ENCODE data around the gene CCDC85B. TPM values are rescaled to one million over a fixed set of nuclear protein-coding genes. Genes with fewer than 3 reads are reported as not detected.

The CCDC85B gene
- total RNA-seq, 3 donors from 2014 or later (not counting 1 experiment from before 2014, with no cell fraction given) = 22.6 to 36.1 (median 24.1) TPM

DNA sequence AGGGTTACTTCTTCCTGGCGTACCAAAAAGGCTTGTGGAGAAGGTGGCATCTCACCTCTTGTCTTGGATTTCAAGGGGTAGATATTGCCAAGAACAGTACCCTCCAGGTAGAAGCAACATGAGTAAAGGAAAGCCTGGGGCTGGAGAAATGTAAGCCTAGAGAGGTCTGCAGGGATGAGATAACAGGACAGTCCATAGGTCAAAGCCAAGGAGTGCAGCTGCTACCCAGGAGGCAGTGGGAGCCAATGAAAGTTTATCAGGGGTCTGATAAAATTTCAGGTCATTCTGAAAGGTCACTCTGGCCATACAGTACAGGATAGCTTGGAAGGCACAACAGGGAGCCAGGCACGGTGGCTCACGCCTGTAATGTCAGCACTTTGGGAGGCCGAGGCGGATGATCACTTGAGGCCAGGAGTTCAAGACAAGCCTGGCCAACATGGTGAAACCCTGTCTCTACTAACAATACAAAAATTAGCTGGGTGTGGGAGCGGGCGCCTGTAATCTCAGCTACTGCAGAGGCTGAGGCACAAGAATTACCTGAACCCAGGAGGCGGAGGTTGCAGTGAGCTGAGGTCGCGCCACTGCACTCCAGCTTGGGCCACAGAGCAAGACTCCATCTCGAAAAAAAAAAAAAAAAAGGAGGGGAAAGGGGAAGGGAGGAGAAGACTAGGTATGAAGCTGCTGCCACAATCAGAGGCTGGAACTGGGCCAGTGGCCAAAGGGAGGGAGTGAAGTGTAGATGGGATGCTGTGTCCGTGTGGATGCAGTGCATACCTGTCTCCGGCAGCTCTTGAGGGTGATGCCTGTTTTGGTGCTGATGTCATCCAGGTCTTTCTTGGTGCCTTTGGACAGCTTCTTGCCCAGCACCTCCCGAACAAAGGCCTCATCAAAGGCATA is 3.4 kb upstream of the CCDC85B start:
- TF ChIP-seq, protein P1, sequence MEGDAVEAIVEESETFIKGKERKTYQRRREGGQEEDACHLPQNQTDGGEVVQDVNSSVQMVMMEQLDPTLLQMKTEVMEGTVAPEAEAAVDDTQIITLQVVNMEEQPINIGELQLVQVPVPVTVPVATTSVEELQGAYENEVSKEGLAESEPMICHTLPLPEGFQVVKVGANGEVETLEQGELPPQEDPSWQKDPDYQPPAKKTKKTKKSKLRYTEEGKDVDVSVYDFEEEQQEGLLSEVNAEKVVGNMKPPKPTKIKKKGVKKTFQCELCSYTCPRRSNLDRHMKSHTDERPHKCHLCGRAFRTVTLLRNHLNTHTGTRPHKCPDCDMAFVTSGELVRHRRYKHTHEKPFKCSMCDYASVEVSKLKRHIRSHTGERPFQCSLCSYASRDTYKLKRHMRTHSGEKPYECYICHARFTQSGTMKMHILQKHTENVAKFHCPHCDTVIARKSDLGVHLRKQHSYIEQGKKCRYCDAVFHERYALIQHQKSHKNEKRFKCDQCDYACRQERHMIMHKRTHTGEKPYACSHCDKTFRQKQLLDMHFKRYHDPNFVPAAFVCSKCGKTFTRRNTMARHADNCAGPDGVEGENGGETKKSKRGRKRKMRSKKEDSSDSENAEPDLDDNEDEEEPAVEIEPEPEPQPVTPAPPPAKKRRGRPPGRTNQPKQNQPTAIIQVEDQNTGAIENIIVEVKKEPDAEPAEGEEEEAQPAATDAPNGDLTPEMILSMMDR (IDR thresholded peaks at IDR 0.05) = no peak
- intact Hi-C loops (cut with micrococcal nuclease) = no loop called here
- Histone ChIP-seq H3K4me1 (ENCODE audit: control insufficient read depth, insufficient read depth, low read length) (peaks cover 68% of the 10 kb centered on the region), H3K4me3 (ENCODE audit: low read length) (no peak overlapping the region), H3K36me3 (ENCODE audit: control insufficient read depth, insufficient read depth, low read length) (peaks cover 28% of the 10 kb centered on the region), H3K27me3 (ENCODE audit: control insufficient read depth, insufficient read depth, low read length) (no peaks in the 10 kb centered on the region), H3K9me3 (ENCODE audit: control insufficient read depth, insufficient read depth, low read length) (no peaks in the 10 kb centered on the region), H3K27ac (ENCODE audit: low read length) (peak overlapping the region; percentile 97)
- DNase-seq = no peak
- Mint-ChIP-seq H3K4me3 (peak overlapping the region; percentile 88), H3K27me3 (ENCODE audit: low read depth in 2 of 2) (no peaks in the 10 kb centered on the region), H3K27ac (peak overlapping the region; percentile 88 to 96), H3K36me3 (no peaks in the 10 kb centered on the region), H3K4me1 (peaks cover 48 to 67% of the 10 kb centered on the region in 2 donors), H3K9me3 (no peaks in the 10 kb centered on the region)
- no peak for ATAC-seq
- WGBS (ENCODE audit: insufficient coverage) = 91% methylated on average over 14 of the region's 14 CpGs

- TF ChIP-seq, protein P1 (IDR thresholded peaks at IDR 0.05) = no peak
Observed at GRCh38 chr11:65887723-65888162, 2.7 kb upstream of the CCDC85B start.

DNA sequence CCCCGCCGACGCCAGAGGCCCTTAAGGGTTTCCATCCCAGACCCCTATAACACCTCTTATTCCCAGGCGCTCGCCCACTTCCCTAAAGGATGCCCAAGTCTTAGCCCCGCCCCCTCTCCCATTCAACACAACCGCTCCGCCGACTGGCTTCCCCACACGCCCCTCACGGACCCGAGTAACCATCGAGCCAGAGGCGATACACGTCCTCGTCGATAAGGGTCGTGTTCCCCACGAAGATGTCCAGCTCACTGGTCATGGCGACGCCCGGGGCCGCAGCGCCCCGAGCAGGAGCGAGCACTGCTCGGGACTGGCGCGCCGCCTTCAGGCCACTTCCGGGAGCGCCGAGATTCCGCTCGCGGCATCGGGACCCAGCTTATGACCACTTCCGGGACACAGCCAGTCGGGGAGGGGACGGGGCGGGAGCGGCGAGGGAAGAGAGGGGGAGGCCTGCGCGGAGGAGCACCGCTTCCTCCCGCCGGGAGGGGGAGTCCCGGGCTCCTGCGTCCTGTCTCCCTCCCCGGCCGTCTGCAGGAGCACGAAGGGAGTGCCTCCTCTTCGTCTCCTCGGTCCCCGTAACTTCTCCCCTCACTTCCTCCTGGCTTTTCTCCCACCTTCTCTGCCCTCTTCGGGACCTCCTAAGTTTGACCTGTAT is 2.2 kb upstream of the CCDC85B start, which contains the start of gene FIBP:
FIBP (minus strand) TSS at position 309 of the 652 bp plus-strand sequence; CDS start at position 256, 53 bp downstream.
- H3K4me3 Mint-ChIP-seq = peak within 1 kb of the TSS; percentile 88
- H3K27me3 Mint-ChIP-seq (ENCODE audit: low read depth in 2 of 2) = no peaks in the 10 kb centered on the region
- peaks cover 60 to 68% of the 10 kb centered on the region in 2 donors for H3K4me1 Mint-ChIP-seq

More at GRCh38 chr11:65887723-65888162, 2.7 kb upstream of the CCDC85B start:
- peak overlapping the region; percentile 72 for H3K4me3 ChIP-seq (ENCODE audit: low read length)
- no peak for DNase-seq
- 8% methylated on average over 23 of the region's 23 CpGs for WGBS (ENCODE audit: insufficient coverage)
- Mint-ChIP-seq H3K27me3 (ENCODE audit: low read depth in 2 of 2) (no peaks in the 10 kb centered on the region), H3K27ac (peak overlapping the region; percentile 88 to 96), H3K9me3 (no peaks in the 10 kb centered on the region), H3K4me1 (peaks cover 54 to 68% of the 10 kb centered on the region in 2 donors), H3K4me3 (peak overlapping the region; percentile 88), H3K36me3 (no peaks in the 10 kb centered on the region)
- peak overlapping the region; percentile 97 for H3K27ac ChIP-seq (ENCODE audit: low read length)
- peaks cover 68% of the 10 kb centered on the region for H3K4me1 ChIP-seq (ENCODE audit: control insufficient read depth, insufficient read depth, low read length)
- no peaks in the 10 kb centered on the region for H3K9me3 ChIP-seq (ENCODE audit: control insufficient read depth, insufficient read depth, low read length)
- intact Hi-C loops (cut with micrococcal nuclease) = no loop called here
- no peak for ATAC-seq
- H3K36me3 ChIP-seq (ENCODE audit: control insufficient read depth, insufficient read depth, low read length) = peaks cover 22% of the 10 kb centered on the region
- no peaks in the 10 kb centered on the region for H3K27me3 ChIP-seq (ENCODE audit: control insufficient read depth, insufficient read depth, low read length)

More for the DNA sequence above, 2.2 kb upstream of the CCDC85B start, which contains the start of gene FIBP:
- Histone ChIP-seq H3K27me3 (ENCODE audit: control insufficient read depth, insufficient read depth, low read length) (no peaks in the 10 kb centered on the region), H3K9me3 (ENCODE audit: control insufficient read depth, insufficient read depth, low read length) (no peaks in the 10 kb centered on the region), H3K4me1 (ENCODE audit: control insufficient read depth, insufficient read depth, low read length) (peaks cover 72% of the 10 kb centered on the region), H3K4me3 (ENCODE audit: low read length) (peak within 1 kb of the TSS; percentile 72), H3K36me3 (ENCODE audit: control insufficient read depth, insufficient read depth, low read length) (peaks cover 16% of the 10 kb centered on the region), H3K27ac (ENCODE audit: low read length) (peak within 1 kb of the TSS; percentile 97)
- Mint-ChIP-seq H3K36me3 (no peaks in the 10 kb centered on the region), H3K9me3 (no peaks in the 10 kb centered on the region), H3K27ac (peak within 1 kb of the TSS; percentile 88 to 96)
- WGBS (ENCODE audit: insufficient coverage) = under 1% methylated on average over 57 of the region's 57 CpGs
- ATAC-seq = peak; percentile 60 to 79 (median 64)
- TF ChIP-seq, protein P1 (IDR thresholded peaks at IDR 0.05) = peak; percentile 90
- intact Hi-C loops (cut with micrococcal nuclease) = no loop called here
- peak; percentile 88 to 97 for DNase-seq

All from natural killer cell (primary cell).